Myocyte (in vitro differentiated cells): ENCODE measurements around the gene PARG. TPM values are rescaled to one million over a fixed set of nuclear protein-coding genes. Genes with fewer than 3 reads are reported as not detected.
"Not testable (repeated sequence)": the region's sequence is repeated elsewhere in the genome, so short reads cannot be mapped to it uniquely, and the experiment has no call there.

ENCODE experiments used
- DNase-seq: peaks from one replicate; pipeline ENCODE4 v3.0.0-alpha.2; 2012; ENCODE audit warnings: low read depth
- polyA plus RNA-seq: library from polyadenylated mRNA; unstranded; fragments of >200 nt; gene quantifications from one replicate; pipeline ENCODE4 v1.2.1, GENCODE V29; 2012; ENCODE audit warnings: missing spikeins
- total RNA-seq: library from RNA; depleted of rRNA; stranded (reverse); fragments of >200 nt; gene quantifications from 2 replicates; pipeline ENCODE4 v1.2.3, GENCODE V29; 2014

Gene PARG
- total RNA-seq, result 28.3 and 32.0 TPM in 2 replicates
- 10.8 TPM for polyA plus RNA-seq

DNA sequence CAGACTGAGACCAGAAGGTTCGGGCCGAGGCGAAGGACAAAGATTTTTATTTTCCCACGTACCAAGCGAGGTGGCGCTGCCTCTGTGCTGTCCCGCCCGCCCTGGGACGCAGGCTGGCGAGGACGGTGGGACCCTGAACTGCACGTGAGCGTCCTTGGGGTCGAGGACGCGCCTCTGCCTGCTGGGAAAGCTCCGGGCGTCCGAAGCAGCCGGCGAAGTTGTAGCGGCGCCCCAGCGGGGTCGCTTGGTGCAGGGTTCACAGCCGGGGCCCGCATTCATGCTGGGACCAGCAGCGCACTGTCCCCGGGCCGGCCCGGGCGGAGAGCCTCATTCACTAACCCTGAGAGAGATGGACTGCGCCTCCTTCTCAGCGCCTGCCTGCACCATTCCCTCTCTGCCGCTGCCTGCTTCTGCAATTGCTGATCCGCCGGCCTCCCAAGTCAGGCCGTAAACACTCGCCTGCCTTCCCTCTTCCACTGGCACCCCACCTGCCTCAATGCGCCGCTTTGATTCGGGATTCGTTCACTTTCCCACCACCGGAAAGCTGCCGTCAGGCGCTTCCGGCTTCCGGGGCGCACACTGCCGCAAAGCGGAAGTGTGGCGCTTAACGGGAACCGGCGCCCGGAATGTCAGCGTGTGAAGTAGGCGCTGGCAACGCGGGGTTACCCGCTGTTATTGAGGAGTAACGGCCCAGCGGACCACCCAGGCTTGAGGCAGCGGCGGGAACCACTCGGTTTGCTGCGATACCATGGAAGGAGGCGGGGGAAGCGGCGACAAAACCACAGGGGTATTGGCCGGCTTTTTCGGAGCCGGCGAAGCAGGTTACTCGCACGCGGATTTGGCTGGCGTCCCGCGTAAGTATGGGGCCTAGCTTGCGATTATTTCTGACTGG is at the start of gene PARG, which contains the start of gene TIMM23B:
Gene PARG, minus strand, starts transcription at position 581 of the 892 bp plus-strand sequence. Its CDS starts 302 bp downstream, at position 279.
Gene TIMM23B, plus strand, starts transcription at position 607 of the 892 bp plus-strand sequence. Its CDS starts 142 bp downstream, at position 749.
- peak; percentile 86 for DNase-seq

DNA sequence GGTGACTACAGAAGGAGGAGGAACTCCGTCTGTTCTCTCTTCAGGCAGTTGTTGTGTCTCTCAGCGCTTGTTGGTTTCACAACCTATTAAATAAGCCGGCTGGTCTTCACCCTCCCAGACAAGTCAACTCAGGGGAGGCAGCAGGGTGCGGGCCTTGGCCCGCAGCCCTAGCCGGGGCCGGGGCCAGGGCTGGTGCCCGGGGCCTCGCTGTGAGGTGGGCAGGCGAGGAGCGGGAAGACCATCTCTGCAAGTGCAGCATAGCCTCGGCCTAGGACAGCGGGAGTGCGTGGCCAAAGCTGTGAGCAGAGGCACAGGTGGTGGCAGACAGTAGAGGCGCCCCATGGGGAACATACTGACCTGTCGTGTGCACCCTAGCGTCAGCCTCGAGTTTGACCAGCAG is 46.5 kb upstream of the PARG start, which contains the start of gene AGAP6:
Gene AGAP6, plus strand, starts transcription at position 31 of the 400 bp plus-strand sequence. Its CDS starts 310 bp downstream, at position 341.
- DNase-seq, result not testable (repeated sequence)

DNA sequence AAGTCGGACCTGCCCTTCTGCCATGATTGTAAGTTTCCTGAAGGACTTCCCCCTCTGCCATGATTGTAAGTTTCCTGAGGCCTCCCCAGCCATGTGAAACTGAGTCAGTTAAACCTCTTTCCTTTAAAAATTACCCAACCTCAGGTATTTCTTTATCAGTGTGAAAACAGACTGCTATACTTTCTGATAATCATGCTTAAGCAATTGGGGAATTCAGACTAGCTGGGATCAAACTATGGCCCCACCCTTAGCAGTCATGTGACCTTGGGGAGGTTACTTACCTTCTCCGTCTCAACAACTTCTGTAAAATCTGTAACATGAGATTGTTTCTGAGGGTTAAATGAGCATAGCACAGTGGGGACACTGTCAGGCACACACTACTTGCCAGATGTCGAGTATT is 45.4 kb upstream of the PARG start:
- DNase-seq, result not testable (repeated sequence)

DNA sequence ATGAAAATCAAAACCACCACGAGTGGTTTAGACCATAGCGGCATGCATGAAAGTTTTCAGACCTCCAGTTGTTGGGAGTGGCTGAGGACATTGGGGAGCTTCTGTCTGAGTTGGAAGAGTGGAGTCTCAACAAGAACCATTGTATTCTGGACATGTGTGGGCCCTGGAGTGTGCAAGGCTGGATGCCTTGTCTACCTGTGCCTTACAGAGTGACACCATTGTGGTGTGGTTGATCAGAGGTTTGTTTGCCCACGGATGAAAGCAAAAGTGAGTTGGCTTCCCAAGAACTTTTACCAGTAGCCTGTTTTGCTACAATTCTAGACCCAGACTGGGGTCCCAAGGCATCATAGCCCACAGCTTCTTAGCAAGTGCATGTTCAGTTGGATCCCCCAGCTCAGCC is 35.9 kb upstream of the PARG start:
- not testable (repeated sequence) for DNase-seq

DNA sequence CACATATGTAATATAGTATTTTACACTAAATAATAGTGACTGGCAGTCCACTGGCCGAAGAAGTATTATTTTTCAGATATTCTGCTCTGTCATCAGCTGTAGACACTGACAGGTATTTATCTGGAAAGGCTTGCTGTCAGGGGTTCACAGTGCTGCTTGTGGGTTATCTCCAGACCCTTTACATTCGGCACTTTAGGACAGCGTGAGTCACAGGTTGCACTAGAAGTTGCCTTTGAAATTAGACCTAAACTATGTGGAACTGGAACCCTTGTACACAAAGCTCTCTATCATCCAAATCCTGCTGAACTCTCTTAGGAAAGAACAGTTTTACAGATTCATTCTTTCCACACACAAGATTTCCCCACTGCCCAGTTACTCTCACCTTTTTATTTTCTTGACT is 30.3 kb upstream of the PARG start:
- DNase-seq, result not testable (repeated sequence)

DNA sequence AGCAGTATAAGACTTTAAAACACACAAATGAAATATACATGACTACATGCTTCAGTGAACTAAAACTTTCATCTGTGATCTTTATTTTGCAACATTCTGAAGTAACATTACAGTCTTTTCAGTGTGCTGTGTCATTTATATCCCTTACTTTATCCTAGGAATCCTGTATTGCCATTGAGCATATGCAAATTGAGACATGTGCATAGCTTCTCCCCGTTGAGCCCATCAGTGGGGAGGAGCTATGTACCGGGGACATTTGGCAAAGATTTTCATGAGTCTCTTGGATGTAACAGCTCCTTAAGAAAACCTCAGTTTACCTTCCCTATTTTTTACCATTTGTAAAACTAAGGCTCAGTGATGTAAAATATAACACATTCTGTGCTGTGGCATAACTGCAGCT is 29.6 kb upstream of the PARG start:
- not testable (repeated sequence) for DNase-seq

DNA sequence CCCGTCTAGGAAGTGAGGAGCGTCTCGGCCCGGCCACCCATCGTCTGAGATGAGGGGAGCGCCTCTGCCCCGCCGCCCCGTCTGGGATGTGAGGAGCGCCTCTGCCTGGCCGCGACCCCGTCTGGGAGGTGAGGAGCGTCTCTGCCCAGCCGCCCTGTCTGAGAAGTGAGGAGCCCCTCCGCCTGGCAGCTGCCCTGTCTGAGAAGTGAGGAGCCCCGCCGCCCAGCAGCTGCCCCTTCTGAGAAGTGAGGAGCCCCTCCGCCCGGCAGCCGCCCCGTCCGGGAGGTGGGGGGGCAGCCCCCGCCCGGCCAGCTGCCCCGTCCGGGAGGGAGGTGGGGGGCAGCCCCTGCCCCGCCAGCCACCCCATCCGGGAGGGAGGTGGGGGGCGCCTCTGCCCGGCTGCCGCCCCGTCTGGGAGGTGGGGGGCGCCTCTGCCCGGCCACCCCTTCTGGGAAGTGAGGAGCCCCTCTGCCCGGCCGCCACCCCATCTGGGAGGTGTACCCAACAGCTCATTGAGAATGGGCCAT is 28.6 kb upstream of the PARG start:
- not testable (repeated sequence) for DNase-seq

DNA sequence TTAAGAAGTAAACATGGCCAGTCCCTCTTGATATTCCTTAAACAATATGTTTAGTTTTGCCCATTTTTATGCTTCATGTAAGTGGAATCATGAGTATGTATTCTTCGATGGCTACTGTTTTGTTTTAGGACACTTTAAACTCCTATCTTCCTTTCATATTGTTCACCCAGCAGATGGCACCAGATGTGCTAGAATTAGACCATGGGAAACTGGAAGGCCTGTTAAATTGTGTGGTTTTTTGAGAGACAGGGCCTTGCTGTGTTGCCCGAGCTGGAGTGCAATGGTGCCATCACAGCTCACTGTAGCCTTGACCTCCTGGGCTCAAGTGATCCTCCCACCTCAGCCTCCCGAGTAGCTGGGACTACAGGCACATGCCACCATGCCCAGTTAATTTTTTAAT is 11.3 kb upstream of the PARG start:
- DNase-seq, result peak; percentile 17

DNA sequence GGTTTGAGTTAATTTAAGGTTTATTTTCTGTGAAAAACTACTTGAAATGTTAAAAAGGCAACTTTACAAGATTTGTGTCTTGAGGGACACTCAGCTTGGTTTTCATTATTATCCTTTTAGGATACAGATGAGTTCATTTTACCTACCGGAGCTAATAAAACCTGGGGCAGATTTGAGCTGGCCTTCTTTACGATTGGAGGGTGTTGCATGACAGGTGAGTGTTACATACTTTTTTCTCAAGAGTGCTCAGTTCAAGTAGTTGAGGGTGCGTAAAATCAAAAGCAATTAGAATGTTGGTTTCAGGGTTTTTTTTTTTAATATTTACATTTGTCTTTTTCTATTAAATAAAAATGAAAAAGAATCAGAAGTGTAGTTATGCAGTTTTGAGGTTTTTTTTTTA is 10.2 kb upstream of the PARG start:
- DNase-seq, result not testable (repeated sequence)

DNA sequence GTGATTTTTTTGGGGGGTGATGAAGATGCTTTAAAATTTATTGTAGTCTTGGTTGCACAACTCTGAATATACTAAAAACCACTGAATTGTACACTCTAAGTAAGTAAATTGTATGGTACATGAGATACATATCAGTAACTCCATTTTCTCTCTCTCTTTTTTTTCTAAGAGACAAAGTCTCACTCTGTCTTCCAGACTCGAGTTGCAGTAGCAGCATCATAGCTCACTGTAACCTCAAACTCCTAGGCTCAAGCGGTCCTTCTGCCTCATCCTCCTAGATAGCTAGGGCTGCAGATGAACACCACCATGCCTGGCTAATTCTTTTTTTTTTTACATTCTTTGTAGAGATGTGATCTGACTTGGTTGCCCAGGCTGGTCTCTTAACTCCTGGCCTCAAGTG is 6.9 kb upstream of the PARG start:
- DNase-seq, result not testable (repeated sequence)

DNA sequence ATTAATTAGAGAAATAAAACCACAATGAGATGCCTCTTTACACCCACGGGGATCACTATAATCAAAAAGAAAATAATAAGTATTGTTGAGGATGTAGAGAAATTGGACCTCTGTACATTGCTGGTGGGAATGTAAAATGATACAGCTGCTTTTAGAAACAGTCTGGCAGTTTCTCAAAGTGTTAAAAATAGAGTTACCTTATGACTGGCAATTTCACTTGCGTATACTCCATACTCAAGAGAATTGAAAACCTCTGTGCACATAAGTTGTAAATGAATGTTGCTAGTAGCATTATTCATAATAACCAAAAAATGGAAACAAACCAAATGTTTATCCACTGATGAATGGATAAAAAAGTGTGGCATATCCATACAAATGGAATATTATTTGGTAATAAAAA is 6.3 kb upstream of the PARG start:
- DNase-seq, result not testable (repeated sequence)

DNA sequence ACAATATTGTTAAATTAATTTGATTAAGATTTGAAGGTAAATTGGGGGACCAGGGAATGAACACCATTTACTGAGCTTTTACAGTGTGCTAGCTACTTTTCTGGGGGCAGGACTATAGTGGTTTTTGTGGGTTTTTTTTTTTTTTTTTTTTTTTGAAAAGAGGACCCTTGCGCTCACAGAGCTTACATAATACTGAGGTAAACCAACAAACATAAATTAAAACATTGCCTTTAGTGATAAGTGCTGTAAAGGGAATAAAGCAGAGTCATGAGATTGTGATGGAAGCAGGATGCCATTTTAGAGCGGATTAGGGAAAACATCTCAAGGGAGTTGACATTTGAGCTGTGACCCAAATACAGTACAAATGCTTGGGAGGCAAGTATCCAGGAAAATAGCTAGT is 1.8 kb upstream of the PARG start:
- not testable (repeated sequence) for DNase-seq

DNA sequence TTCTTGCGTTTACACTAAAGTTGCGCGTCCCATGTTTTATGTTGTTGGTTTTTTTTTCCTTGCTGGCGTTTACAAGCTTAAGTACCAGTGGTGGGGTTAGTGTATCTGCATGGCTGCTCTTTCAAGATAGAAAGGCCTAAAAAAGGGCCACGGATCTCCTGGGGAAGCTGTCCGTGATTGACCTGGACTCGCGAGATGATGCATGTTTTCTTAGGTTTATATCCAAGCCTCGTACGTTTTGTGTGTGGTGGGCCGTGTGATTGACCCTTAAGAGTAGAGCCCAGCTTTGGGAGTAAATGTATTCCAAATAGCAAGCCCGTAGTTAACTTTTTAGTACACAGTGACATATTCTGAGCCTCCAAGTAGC is 495 bp upstream of the PARG start:
- peak; percentile 9 for DNase-seq

DNA sequence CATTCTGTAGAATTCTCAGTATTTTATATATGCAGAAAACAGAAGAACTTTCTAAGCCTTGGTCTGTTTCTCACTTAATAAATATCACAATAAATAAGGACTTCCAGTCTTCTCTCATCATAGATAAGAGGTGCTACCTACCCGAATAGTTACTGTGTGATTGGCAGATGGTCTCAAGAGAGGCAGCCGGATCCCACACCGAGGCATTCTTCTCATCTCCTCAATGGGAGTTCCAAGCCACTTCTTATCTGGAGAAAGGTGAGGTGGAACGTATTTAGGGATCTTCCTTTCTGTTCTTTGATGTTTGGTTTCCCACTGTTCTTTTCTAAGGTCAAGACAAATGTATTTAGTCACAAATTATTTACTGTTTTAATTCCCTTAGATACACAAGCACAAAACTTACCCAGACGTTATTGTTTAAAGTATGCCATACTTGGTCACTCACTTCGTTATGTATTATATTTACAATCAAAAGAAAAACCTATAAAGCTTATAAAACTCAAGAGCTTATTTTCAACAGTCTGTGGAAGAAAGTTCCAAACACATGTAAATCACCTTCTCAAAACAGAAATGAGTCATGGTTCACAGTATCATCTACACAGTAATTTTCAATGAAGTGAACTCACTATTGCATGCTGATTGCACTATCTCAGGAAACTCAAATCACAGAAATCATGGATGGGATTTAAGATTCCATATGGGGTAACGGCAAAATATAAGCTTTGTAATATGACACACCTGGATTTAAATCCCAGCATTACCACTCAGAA is 9.7 kb downstream of the PARG start:
- DNase-seq, result not testable (repeated sequence)

DNA sequence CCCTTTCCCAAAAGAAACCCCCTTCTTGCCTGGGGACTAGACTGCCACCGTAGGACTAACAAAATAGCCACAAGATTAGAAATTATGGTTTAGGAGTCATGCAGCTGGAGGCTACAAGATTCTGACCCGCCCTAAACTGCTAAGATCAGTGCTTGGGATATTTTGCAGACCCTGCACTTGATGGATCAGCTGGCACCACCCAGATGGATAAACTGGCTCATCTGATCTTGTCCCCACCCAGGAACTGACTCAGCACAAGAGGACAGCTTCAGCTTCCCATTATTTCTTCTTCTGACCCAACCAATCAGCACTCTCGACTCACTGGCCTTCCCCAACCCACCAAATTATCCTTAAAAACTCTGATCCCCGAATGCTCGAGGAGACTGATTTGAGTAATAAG is 10.6 kb downstream of the PARG start:
- not testable (repeated sequence) for DNase-seq

DNA sequence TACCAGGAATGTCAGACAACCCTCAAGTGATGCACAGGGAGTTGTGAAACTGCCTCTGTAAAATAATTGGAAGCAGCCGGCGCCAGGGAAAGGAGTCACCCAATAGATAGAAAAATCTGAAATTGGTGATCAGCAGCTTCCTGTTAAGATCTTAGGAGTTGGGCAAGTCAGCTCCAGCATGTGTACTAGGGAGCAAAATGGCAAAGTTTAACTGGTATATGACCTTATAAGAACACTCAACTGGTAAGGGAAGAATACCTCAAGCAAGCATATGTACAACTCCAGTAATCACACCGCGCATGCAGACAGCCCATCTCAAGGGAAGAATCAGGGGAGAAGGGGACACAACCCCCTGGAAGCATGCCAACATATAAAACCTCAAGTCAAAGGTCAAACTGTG is 18.3 kb downstream of the PARG start:
- DNase-seq, result not testable (repeated sequence)

DNA sequence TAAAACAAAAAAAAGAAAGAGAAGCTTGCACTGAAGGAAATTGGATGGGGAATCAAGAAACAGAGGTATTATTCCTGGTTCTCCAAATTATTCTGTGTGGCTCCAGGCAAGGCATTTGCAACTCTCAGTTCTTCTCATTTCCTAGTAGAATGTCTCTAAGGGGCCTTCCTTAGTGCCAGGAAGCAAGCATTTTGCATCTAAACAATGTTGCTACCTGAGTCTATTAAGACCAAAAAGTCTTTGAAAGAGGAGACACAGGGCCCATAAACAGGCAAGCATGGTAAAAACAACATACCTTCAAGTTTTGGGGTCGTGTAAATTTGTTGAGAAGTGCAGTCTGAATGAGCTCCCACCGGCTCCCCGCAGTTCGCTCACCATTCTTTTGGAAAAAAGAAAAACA is 19.8 kb downstream of the PARG start:
- DNase-seq, result not testable (repeated sequence)

DNA sequence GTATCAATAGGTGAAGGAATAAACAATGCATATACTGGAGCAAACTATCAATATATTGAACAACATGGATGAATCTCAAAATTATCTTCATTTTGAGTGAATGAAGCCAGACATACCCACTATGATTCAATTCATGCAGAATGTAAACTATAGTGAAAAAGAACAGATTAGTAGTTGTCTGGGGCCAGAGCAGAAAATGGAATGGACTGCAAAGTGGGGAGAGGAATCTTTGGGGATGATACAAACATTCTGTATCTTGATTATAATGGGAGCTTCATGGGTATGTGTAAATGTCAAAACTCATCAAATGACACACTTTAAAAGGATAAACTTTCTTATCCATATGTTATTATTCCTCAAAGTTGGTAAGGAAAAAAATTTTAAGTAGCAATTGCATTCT is 23.9 kb downstream of the PARG start:
- not testable (repeated sequence) for DNase-seq

DNA sequence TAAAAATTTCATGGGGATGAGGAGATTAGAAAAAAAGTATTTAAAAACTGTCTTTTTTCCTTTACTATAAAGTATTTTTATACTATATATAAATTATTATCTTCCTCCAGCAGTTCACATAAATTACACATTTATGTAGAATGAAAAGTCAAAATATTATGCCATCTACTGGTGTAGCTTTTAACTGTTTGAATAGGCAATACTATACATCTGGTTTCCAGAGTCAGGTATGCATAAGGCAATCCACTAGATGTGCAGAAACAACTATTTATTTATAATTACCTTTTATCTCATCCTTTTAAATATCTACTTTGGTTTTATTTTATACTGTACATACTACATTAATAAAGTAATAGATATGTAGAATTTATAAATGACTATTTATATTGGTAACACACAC is 25.4 kb downstream of the PARG start:
- not testable (repeated sequence) for DNase-seq

DNA sequence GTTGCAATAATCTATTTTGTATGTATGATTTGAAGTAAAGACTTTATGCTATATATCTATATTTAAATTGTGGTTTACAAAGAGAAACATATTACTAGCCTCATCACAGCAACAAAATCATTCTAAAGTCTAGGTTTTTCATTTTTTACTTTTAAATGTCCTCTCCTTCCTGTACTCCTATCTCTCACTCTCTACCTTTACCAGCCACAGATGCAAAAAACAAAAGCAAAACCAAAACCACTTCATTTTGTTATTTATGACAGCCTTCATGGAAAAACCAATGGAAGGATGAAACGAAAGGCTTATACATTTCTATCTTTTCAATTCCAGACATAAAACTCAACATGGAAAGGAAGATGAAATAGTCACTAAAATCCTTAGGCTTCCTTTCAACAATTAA is 31.5 kb downstream of the PARG start:
- DNase-seq, result not testable (repeated sequence)

DNA sequence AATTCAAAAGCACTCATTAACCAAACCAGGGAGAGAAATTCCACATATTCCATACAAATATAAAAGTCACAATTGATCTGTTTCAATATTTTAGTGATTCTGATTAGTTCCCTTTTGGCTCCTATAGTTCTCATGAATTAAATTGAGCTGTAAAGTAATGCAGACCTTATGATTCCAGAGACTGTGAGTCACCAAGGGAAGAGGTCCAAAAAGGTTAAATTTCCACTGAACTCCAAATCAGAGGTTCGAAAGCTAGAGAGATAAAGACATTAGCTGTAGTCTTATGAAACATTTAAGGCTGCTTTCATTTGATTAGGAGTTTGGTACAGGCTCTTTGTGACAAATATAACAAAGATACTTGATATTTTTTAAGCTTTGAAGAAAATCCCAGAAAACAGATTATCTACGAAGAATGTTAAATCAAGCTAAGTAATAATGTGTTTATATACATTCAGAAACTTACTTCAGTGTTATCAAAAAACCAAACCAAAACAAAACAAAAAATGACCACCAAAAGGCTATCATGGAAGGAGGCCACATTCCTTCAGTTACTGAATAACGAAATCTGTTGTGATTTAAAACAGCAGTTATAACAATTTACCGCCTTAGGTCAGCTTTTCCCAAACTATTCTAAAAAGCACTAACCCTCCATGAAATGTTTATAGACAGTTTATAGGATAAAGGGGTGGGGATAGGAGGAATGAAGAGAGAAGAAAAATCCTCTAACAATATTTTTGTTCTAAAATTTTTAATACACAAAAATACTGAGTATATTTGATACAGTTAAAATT is 33.3 kb downstream of the PARG start:
- DNase-seq, result not testable (repeated sequence)
